ENCODE measurements around the gene KRT13.

- TF ChIP-seq, protein P1, sequence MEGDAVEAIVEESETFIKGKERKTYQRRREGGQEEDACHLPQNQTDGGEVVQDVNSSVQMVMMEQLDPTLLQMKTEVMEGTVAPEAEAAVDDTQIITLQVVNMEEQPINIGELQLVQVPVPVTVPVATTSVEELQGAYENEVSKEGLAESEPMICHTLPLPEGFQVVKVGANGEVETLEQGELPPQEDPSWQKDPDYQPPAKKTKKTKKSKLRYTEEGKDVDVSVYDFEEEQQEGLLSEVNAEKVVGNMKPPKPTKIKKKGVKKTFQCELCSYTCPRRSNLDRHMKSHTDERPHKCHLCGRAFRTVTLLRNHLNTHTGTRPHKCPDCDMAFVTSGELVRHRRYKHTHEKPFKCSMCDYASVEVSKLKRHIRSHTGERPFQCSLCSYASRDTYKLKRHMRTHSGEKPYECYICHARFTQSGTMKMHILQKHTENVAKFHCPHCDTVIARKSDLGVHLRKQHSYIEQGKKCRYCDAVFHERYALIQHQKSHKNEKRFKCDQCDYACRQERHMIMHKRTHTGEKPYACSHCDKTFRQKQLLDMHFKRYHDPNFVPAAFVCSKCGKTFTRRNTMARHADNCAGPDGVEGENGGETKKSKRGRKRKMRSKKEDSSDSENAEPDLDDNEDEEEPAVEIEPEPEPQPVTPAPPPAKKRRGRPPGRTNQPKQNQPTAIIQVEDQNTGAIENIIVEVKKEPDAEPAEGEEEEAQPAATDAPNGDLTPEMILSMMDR (conservative IDR thresholded peaks at IDR 0.05; ENCODE audit: low read depth, low read length), result no peak
- TF ChIP-seq EZH2 (IDR thresholded peaks at IDR 0.05; ENCODE audit: low read length, unreplicated experiment), result no peak
These were observed 15.6 kb upstream of the KRT13 start for GRCh38 chr17:41520821-41521521.

All from PC-3 (cell line).